ENCODE measurements around the gene TCP11. TPM values are rescaled to one million over a fixed set of nuclear protein-coding genes. Genes with fewer than 3 reads are reported as not detected.
A peak's percentile ranks its signal among the peaks of the same experiment; 100 is the strongest.

The TCP11 gene
- total and polyA plus RNA-seq, 11 donors, result 0.04 TPM; not detected in 10

DNA sequence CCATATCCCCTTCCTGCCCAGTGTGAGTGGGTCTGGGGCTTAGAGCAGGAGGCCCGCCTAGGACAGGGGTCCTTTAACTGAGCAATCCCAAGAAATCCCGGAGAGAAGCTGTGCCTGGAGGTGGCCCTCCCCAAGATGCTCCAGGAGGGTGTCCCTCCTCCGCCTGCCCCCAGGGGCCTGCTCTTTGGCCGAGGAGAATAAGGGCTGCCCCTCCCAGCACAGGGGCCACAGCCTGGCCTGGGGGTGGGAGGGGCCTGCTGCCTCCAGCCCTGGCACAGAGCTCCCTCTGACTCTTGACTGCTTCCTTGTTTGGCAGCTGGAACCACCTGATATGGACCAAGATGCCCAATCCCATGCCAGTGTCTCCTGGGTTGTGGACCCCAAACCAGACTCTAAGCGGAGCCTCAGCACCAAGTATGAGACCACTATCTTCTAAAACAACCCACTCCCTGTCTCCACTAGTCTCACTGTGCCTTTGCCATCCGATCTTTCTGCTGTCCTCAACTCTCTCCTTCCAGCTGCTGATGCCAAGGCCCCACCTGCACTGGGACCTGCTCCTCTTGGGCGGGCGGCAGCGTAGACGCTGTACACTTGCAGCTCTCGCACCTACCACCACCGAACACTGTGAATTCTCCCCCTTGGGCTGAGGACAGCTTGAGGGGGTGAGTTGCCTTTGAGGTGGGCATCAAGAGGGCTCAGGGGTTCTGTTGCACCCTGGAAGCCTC is 54.3 kb downstream of the TCP11 start:
- peaks cover 0 to 99% (median 86%) of the 10 kb centered on the region in 9 donors for H3K36me3 ChIP-seq
- H3K27me3 ChIP-seq, result no peaks in the 10 kb centered on the region
- no peak for ATAC-seq
- TF ChIP-seq, protein P1, sequence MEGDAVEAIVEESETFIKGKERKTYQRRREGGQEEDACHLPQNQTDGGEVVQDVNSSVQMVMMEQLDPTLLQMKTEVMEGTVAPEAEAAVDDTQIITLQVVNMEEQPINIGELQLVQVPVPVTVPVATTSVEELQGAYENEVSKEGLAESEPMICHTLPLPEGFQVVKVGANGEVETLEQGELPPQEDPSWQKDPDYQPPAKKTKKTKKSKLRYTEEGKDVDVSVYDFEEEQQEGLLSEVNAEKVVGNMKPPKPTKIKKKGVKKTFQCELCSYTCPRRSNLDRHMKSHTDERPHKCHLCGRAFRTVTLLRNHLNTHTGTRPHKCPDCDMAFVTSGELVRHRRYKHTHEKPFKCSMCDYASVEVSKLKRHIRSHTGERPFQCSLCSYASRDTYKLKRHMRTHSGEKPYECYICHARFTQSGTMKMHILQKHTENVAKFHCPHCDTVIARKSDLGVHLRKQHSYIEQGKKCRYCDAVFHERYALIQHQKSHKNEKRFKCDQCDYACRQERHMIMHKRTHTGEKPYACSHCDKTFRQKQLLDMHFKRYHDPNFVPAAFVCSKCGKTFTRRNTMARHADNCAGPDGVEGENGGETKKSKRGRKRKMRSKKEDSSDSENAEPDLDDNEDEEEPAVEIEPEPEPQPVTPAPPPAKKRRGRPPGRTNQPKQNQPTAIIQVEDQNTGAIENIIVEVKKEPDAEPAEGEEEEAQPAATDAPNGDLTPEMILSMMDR (IDR thresholded peaks at IDR 0.05), result no peak
- no peak for TF ChIP-seq POLR2A (IDR thresholded peaks at IDR 0.05)
- H3K4me3 ChIP-seq, result no peak overlapping the region
- WGBS, 4 donors, result 84 to 94% (median 88%) methylated on average over 12 of the region's 12 CpGs
- H3K4me1 ChIP-seq, result peaks cover 0 to 48% (median 9%) of the 10 kb centered on the region in 12 donors
- H3K9me3 ChIP-seq, result no peaks in the 10 kb centered on the region
- peak in 1 of 5 donors; percentile 14 for DNase-seq
- H3K27ac ChIP-seq, result peak overlapping the region in 4 of 12 donors; percentile 6 to 78 (median 56)
- intact Hi-C loops (cut with DNase I), result no loop called here

DNA sequence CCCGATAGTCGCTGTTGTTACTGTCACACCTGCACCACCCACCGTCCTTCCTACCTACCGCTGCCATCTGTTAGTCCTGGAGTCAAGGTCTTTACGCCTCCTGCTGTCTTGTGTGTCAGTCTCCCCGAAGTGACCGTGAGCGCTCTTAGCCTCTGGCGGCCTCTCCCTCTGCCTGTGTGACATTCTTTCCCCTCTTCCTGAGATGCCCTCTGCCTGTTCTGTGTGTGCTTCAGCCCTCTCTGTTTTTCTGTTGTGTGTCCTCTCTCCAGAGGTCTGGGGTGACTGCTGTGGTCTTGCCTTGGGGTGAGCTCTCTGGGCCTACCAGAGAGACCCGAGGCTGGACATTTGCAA is 54.9 kb downstream of the TCP11 start:
- DNase-seq, result no peak
- H3K4me3 ChIP-seq, result no peak overlapping the region
- no peaks in the 10 kb centered on the region for H3K27me3 ChIP-seq
- H3K27ac ChIP-seq, result no peak overlapping the region
- H3K9me3 ChIP-seq, result no peaks in the 10 kb centered on the region
- intact Hi-C loops (cut with DNase I), result no loop called here
- TF ChIP-seq, protein P1 (IDR thresholded peaks at IDR 0.05), result no peak
- TF ChIP-seq POLR2A (IDR thresholded peaks at IDR 0.05), result no peak
- 87 to 94% (median 93%) methylated on average over 9 to 10 of the region's 10 CpGs for WGBS, 4 donors
- ATAC-seq, result no peak
- peaks cover 0 to 99% (median 91%) of the 10 kb centered on the region in 9 donors for H3K36me3 ChIP-seq
- peaks cover 0 to 52% (median 13%) of the 10 kb centered on the region in 12 donors for H3K4me1 ChIP-seq

DNA sequence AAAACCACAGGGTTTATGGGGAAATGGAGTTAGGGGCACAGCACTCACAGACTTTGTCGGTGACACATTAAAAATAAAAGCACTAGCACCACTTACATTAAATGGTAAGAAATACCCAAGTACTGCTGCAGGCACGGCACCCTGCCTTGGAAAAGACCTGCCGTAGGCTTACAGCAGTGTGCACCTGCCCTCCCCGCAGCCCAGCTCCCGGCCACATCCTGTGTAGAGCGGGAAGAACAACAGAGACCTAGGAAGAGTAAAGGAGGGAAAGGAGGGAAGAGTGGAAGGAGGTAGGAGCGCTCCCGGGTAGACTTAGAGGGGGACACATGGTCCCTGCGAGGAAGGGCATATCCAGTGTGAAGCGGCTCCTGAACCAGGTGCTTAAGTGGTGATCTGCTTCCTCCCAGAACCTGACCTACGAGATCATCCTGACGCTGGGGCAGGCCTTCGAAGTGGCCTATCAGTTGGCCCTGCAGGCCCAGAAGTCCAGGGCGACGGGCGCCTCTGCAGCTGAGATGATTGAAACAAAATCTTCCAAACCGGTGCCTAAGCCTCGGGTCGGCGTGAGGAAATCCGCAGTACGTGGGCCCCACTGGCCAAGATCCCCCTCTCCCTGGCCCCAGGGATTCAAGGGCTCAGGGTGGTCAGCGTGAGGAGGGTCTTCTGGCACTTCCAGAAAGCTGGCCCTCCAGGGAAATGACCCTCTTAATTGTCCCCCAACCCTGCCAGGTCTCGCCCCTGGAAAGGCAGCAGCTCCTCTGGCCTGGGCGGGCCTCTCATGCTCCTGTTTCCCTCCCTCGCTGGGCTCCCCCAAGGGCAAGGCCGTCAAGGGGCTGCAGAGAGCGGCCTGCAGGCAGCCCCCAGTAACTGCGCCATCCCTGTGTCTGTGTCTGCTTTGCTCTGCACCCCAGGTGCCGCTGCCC is 55.5 kb downstream of the TCP11 start:
- H3K36me3 ChIP-seq, result peaks cover 0 to 99% (median 96%) of the 10 kb centered on the region in 9 donors
- 92 to 96% (median 95%) methylated on average over 25 to 30 of the region's 30 CpGs for WGBS, 4 donors
- no peak for ATAC-seq

More for the DNA sequence above, 55.5 kb downstream of the TCP11 start:
- H3K27ac ChIP-seq, result no peak overlapping the region
- TF ChIP-seq POLR2A (IDR thresholded peaks at IDR 0.05), result no peak
- TF ChIP-seq, protein P1 (IDR thresholded peaks at IDR 0.05), result no peak
- DNase-seq, result peak in 2 of 5 donors; percentile 7 to 11
- peaks cover 0 to 57% (median 18%) of the 10 kb centered on the region in 12 donors for H3K4me1 ChIP-seq
- H3K27me3 ChIP-seq, result no peaks in the 10 kb centered on the region
- no peaks in the 10 kb centered on the region for H3K9me3 ChIP-seq
- no peak overlapping the region for H3K4me3 ChIP-seq
- intact Hi-C loops (cut with DNase I), result no loop called here
